Hematopoietic multipotent progenitor cell treated with erythropoietin and hydrocortisone succinate and interleukin-3 and kit ligand, for 6 days (in vitro differentiated cells): Measurements from ENCODE around the gene THOC7.

Experiments used
- DNase-seq: peaks from one replicate; pipeline ENCODE4 v3.0.0-alpha.2; 2015

Gene THOC7

DNA sequence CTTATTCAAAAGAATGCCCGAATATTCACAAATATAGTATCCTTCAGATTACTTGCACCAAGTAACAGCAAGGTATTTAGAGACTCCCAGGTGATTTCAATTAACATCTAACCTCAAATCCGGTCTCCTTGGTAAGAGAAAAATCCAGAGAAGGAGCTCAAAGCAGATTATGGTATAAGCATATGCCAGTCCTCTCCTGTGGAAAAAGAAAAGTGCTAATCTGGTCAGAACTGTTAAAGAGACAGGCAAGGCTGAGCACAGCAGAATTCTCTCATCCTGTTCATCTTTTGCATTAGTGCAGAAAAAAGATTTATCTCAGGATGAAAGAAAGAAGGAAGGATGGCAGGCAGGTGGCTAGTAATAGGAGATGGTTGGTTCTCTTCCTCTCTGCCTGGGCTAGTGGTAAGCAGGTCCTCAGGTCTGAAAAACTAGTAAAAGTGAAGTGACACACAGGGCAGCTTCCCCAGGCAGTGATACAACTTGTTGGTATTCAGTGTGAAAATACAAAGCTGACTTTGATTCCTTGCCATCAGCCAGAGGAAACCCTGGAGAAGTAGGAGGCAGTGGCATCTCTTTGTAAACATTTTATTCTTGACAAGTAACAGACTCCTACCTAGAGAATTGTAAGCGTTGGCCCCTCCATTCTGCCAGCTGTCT is 14.3 kb upstream of the THOC7 start:
- DNase-seq, result no peak

DNA sequence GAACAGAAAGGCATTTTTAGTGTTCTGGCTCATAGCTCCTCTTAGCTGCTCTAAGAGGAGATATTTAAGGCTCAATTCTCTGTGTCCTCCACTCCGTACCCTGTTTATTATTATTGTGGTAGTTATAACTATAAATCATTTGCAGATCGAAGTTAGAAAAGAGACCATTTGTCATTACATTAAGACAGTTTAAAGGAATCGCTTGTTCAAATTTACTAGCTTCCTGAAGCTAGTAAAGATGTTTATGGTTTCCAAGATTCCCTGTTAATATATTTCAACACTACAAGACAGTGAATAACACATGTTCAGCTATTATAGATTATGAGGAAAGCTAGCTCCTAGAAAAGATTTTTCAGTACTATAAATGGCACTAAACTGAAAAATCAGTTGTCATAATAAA is 12.7 kb upstream of the THOC7 start:
- DNase-seq, result no peak

- DNase-seq, result no peak
Measured at GRCh38 chr3:63875510-63875909, 11.9 kb upstream of the THOC7 start.

GRCh38 chr3:63874769-63875168 is 11.2 kb upstream of the THOC7 start:
- DNase-seq, result peak; percentile 29

DNA sequence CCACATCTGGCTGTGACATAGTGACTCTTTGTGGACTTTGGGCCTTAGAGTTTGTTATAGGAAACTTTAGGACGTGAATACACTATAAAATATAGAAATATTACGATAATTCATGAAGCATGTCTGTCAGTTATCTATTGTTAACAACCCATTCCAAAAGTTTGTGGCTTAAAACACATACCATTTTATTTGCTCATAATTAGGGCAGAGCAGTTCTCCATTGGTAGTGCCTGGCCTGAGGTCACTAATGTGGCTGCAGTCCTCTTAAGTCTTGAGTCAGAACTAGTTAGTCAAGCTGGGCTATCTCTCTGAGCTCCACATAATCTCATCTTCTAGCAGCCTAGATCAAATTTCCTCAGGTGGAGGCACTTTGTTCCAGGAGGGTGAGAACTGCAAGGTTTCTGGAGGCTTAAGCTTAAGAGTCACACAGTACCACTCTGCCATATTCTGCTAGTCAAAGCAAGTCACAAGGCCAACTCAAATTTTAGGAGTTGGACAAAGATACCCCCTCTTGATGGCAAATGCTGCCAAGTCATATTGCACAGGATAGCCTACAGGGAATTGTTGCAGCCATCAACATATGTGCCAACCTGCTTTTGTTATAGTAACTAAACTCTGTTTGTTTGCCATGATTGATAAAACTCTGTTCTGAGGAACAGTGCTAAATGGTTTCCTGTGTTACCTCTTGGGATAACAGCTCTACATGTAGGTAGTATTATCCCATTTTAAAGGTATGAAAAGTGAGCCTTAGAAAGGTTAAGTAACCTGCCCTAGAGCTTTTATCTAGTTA is 8.7 kb upstream of the THOC7 start:
- no peak for DNase-seq

DNA sequence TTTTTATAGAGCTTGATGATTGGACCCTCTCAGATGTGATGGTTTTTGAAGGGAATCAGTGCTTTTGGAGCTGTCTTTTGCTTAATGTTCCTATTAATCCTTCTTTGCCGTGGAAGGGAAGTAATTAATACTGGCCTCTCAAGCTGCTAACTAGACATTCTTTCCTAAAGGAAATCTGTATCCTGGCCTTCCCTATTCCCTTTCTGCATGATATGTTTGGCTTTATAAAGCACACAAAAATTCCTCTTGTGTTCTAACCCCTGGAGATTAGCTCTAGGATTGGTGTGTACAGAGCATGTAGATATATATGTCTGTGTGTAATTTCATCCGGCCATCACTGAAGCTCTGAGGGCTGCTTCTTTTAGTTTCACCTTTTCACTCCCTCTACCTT is 7.0 kb upstream of the THOC7 start:
- no peak for DNase-seq

DNA sequence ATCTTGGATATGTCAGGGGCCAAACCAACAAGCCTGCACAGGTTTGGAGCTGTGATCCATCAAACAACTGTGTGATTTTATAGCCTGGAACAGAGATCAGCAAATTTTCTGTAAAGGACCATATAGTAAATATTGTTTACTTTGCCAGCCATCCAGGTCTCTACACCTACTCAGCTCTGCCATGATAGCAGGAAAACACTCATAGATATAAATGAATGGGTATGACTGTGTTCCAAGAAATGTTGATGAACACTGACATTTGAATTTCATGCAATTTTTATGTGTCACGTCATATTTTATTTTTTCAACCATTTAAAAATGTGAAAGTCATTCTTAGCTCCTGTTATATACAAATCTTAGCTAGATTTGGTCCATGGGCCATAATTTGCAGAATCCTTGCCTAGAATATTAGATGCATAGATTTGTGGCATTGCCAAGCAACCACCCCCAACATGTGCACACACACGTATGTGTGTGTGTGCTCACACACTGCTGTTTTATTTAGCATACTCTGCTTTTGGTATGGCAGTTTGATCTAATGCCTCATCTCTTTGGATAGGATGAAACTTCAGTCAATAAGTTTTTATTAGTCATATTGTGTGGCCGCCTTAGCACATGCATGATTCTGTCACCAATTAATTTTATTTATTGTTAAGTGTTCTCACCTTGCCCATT is 6.5 kb upstream of the THOC7 start:
- no peak for DNase-seq

DNA sequence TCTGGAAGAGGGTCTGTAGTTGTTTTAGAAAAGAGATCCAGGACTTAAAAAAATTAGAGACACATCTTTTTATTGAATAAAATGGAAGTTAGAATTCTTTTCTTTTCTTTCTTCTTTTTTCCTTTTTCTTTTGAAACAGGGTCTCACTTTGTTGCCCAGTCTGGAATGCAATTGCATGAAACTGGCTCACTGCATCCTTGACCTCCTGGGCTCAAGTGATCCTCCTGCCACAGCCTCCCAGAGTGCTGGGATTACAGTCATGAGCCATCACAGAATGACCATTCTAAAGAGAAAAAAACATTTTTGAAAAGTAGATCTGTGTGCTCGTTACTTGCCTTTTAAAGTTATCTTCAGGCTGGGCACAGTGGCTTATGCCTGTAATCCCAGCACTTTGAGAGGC is 3.6 kb upstream of the THOC7 start:
- DNase-seq, result no peak

DNA sequence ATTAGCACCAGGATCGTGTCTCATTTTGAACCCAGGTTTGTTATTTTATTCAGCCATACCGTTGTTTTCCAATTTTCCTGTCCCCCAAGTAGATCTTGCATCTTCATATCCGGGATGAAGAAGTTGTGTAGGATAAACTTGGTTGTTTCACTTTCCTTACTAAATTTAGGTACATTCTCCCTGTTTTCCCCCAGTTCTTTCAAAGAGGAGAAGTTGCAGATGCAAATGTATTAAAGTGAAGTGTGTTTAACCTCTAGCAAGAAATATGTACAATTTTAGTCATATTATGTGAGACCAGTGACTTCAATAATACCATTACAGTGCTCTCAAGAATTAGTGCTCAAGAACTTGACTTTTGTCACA is 1.3 kb upstream of the THOC7 start:
- no peak for DNase-seq

- peak; percentile 63 for DNase-seq
Measured at GRCh38 chr3:63864008-63864964, 681 bp upstream of the THOC7 start.

DNA sequence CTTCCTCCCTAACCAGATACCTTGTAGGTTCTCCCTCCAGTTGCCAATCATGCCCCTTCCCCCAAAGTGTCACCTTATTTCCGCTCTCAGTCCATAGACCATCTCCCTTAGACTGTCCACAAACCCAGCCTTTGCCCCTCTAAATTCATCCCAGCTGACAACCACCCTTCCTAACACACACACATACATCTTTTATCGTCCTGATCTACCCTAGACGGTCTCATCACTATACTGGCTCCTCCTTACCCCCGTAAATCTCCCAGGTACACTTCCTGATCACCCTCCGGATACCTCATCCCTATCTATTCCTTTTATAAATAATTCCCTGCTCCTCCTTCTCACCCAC is 828 bp downstream of the THOC7 start:
- peak; percentile 28 for DNase-seq

- no peak for DNase-seq
Measured at GRCh38 chr3:63861306-63861705, 2.3 kb downstream of the THOC7 start.

DNA sequence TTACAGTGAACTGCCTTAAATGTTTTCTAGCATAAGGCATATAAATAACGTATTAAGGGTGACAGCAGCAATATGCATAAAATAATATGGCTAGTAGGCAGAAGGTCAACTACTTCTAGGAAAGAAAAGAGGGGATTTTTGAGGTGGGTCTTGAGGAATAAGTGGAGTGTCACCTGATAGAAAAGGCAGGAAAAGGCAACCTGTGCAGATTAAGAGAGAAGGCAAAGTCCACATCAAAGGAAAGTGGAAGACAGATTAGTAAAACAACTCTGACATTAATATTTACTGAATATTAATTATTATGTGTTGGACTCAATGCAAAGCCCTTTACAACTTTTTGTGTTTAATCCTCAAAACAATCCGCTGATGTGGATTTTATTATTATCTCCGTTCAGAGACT is 2.8 kb downstream of the THOC7 start:
- DNase-seq, result no peak

GRCh38 chr3:63857311-63857710 is 6.3 kb downstream of the THOC7 start:
- no peak for DNase-seq

GRCh38 chr3:63855333-63855940 is 8.2 kb downstream of the THOC7 start:
- DNase-seq, result no peak

- no peak for DNase-seq
Measured at GRCh38 chr3:63853106-63853505, 10.5 kb downstream of the THOC7 start.

DNA sequence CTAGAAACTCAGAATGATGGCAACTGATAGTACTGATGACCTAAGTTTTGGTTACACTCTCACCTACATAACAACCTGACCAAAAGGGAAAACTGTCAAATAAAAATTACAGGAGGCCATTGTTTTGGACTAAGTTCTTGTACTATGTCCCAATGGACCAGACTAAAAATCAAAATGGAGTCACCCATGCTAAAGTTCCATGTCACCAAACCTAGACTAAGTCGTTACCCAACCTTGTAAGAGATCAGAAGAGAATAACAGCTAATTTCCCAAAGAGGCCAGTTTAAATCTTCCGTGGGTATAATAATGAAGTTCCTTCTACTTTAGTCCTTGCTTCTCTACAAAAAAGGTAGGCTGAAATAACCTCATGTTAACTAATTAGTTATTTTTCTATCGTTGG is 12.3 kb downstream of the THOC7 start:
- DNase-seq, result no peak

- no peak for DNase-seq
Measured at GRCh38 chr3:63849175-63849574, 14.4 kb downstream of the THOC7 start.

DNA sequence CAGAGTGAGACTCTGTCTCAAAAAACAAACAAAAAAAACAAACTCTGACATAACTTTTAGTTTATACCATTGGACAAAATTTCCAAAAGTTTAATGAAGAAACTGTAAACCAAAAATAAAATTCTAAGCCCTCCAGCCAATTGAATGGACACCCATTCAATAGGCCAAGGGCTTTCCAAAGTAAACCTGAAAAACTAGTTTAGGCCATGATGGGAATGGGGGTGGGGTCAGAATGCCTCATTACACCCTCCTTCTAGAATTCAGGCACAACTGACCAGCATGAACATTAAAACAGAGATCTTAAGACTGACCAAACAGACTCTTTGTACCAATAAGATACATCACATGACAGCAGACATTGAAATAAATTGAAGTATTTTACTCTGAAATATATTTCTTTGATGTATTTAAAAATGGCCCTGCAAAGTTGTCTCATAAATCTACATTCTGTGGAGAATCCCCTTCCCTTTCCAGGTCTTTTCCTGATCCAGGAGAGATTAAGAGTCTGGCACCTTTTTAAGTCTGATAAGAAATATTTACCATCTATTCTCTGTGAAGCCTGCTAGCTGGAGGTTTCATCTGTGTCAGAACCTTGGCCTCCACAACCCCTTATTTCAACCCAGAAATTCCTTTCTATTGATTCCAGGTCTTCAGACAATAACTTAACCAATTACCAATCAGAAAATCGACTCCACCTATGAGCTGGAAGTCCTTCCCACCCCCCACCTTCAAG is 15.7 kb downstream of the THOC7 start:
- DNase-seq, result no peak

DNA sequence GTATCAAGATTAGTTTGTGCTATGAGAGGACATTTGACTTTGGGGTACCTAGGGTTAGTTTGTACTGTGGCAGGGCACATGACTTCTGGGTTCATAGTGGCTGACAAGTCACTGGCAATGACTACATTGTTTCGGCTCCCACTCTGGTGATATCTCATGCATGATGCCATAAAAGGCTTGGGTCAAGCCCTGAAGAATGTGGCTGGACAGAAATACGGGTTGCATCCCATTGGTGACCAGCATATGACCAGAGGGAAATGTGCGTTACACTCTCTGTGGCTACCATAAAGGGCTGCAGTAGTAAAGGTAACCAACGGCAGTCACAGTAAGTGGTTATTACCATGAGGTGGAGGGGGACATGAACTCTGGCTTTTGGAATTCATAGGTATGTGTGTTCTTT is 18.4 kb downstream of the THOC7 start:
- no peak for DNase-seq

DNA sequence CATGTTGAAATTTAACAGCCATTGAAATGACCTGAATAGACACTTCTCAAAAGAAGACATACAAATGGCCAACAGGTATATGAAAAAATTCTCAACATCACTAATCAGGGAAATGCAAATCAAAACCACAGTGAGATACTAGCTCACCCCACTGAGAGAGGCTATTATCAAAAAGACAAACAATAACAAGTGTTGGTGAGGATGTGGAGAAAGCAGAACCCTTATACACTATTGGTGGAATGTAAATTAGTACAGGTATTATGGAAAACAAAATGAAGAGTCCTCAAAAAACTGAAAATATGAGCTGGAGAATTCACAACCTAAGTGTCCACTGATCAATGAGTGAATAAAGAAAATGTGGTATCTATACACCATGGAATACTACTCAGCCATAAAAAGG is 21.5 kb downstream of the THOC7 start:
- no peak for DNase-seq

- DNase-seq, result no peak
Measured at GRCh38 chr3:63841704-63842103, 21.9 kb downstream of the THOC7 start.
